K562 (cell line): ENCODE measurements around the gene MAN2B1. TPM values are rescaled to one million over a fixed set of nuclear protein-coding genes. Genes with fewer than 3 reads are reported as not detected.

Source experiments
- ATAC-seq: fragments of 200-7000 bp; cut with Tn5 transposase; 3 replicates; pipeline ENCODE4 v1.9.1; 2020; ENCODE audit warnings: moderate library complexity
- BruUV-seq: library from RNA; stranded (reverse); fragments of 400-500 nt; replicated peaks from 2 replicates; lab custom pipeline; 2021; lab: Mats Ljungman, UMichigan
- CTCF ChIA-PET: fragments of 300-600 bp; formaldehyde crosslinking; extraction: SDS; loops from one replicate; lab custom pipeline; 2021; ENCODE audit warnings: low intra/inter-chr PET ratio; lab: Yijun Ruan, JAX
- POLR2A ChIA-PET: fragments of 300-600, 350-650 bp; sonication (Branson Sonifier 250); formaldehyde crosslinking; extraction: SDS; loops from one replicate; lab custom pipeline; 2021; ENCODE audit warnings: antibody characterized with exemption, inconsistent platforms; lab: Yijun Ruan, JAX
- DNase-seq, 4 experiments: peaks; one replicate each; pipeline versions ENCODE4 v3.0.0 to v3.0.0-alpha.2; 2011 to 2018; ENCODE audit warnings: low spot score in 3 of 4, mixed read lengths in 3 of 4; ENCODE audit errors: extremely low read depth in 1 of 4
- FAIRE-seq: peaks from 2 replicates; lab custom pipeline; 2011; peaks lifted over from hg19 to GRCh38; lab: Jason Lieb, UNC
- H2AFZ ChIP-seq: 2 replicates; pipeline ENCODE4 v1.6.0; 2011; ENCODE audit warnings: low read depth, low read length, control low read depth, inconsistent platforms
- H3K27ac ChIP-seq: fragments of 200-600 bp; 3 replicates; pipeline ENCODE4 v1.8.0; 2011; ENCODE audit warnings: low read depth, mild to moderate bottlenecking, control low read depth, inconsistent platforms, low read length, moderate library complexity, mixed read lengths; ENCODE audit errors: extremely low read depth
- H3K27me3 ChIP-seq, 2 experiments: fragments of 300-600 bp in 1 of 2; 2 replicates in 1 of 2; 3 replicates in 1 of 2; pipeline versions ENCODE4 v1.6.0 to v1.8.0; 2011; ENCODE audit warnings: inconsistent platforms in 2 of 2, low read length in 2 of 2, mild to moderate bottlenecking in 1 of 2, mixed read lengths in 1 of 2, moderate library complexity in 1 of 2; ENCODE audit not compliant: control insufficient read depth in 2 of 2, insufficient read depth in 2 of 2
- H3K36me3 ChIP-seq: fragments of 300-600 bp; 3 replicates; pipeline ENCODE4 v1.8.0; 2011; ENCODE audit warnings: mild to moderate bottlenecking, low read length, inconsistent platforms; ENCODE audit not compliant: control insufficient read depth, insufficient read depth
- H3K4me1 ChIP-seq, 2 experiments: fragments of 200-600 bp in 1 of 2; replicated peaks in 1 of 2; 2 replicates in 1 of 2; 3 replicates in 1 of 2; pipeline versions ENCODE4 v1.5.1 to v1.8.0; 2011; ENCODE audit warnings: inconsistent platforms in 2 of 2, low read length in 2 of 2, mild to moderate bottlenecking in 1 of 2, mixed read lengths in 1 of 2, moderate library complexity in 1 of 2; ENCODE audit not compliant: control insufficient read depth in 2 of 2, insufficient read depth in 2 of 2
- H3K4me2 ChIP-seq: 2 replicates; pipeline ENCODE4 v1.6.1; 2011; ENCODE audit warnings: low read length, control low read depth, inconsistent platforms, mixed read lengths; ENCODE audit not compliant: insufficient read depth
- H3K4me3 ChIP-seq: fragments of 200-600 bp; sonication (generic), shearing (Covaris generic); 2 replicates; pipeline ENCODE4 v1.5.1; 2016; ENCODE audit warnings: control low read depth, inconsistent platforms
- H3K79me2 ChIP-seq: fragments of 200-600 bp; 3 replicates; pipeline ENCODE4 v1.8.0; 2011; ENCODE audit warnings: low read length, inconsistent platforms; ENCODE audit not compliant: control insufficient read depth, insufficient read depth
- H3K9ac ChIP-seq, 2 experiments: 2 replicates each; pipeline versions ENCODE4 v1.6.0 to v1.6.1; 2011; ENCODE audit warnings: low read depth in 2 of 2, low read length in 2 of 2, control low read depth in 1 of 2, inconsistent platforms in 1 of 2, mild to moderate bottlenecking in 1 of 2, mixed read lengths in 1 of 2; ENCODE audit not compliant: insufficient read depth in 1 of 2
- H3K9me1 ChIP-seq: one replicate; pipeline ENCODE4 v1.6.0; 2011; ENCODE audit warnings: inconsistent platforms, mild to moderate bottlenecking, low read length, moderate library complexity; ENCODE audit not compliant: control insufficient read depth, insufficient read depth
- H3K9me3 ChIP-seq: replicated peaks from 2 replicates; pipeline ENCODE4 v1.5.1; 2011; ENCODE audit warnings: low read depth, low read length, inconsistent platforms; ENCODE audit not compliant: control insufficient read depth, insufficient read depth
- H4K20me1 ChIP-seq: replicated peaks from 2 replicates; pipeline ENCODE4 v1.6.1; 2011; ENCODE audit warnings: low read length, inconsistent platforms, mixed read lengths; ENCODE audit not compliant: control insufficient read depth, insufficient read depth
- ARID1B ChIP-seq: fragments of 450-650 bp; IDR thresholded peaks from 2 replicates; pipeline ENCODE4 v1.6.1; 2016; ENCODE audit warnings: antibody characterized with exemption, mild to moderate bottlenecking, inconsistent platforms
- GTF2F1 ChIP-seq: IDR thresholded peaks from 2 replicates; pipeline ENCODE4 v1.6.1; 2011; ENCODE audit warnings: low read depth, low read length, improper control_type of control experiment
- HMG20B ChIP-seq: fragments of 250-450 bp; sonication (Bioruptor Pico); IDR thresholded peaks from 2 replicates; pipeline ENCODE4 v1.5.0; 2021; ENCODE audit warnings: mild to moderate bottlenecking
- MAZ ChIP-seq, 2 experiments: fragments of 450-650 bp in 1 of 2; sonication (generic) in 1 of 2; formaldehyde crosslinking; IDR thresholded peaks in 1 of 2; conservative IDR thresholded peaks in 1 of 2; 2 replicates each; pipeline versions ENCODE4 v1.4.0 to v1.5.0; 2020; ENCODE audit warnings: mild to moderate bottlenecking in 1 of 2, missing genetic modification reagents in 1 of 2
- MCM2 ChIP-seq: fragments of 450-650 bp; IDR thresholded peaks from 2 replicates; pipeline ENCODE4 v1.6.1; 2017; ENCODE audit warnings: low read depth, mild to moderate bottlenecking
- NR4A1 ChIP-seq, 2 experiments: fragments of 250-450 bp in 1 of 2; fragments of 450-650 bp in 1 of 2; sonication (Bioruptor Pico) in 1 of 2; IDR thresholded peaks; 2 replicates each; pipeline versions ENCODE4 v1.4.0 to v1.6.1; 2016 to 2020; ENCODE audit warnings: mild to moderate bottlenecking in 2 of 2, missing compliant biosample characterization in 1 of 2, missing genetic modification characterization in 1 of 2, moderate library complexity in 1 of 2
- OTX1 ChIP-seq: fragments of 450-650 bp; formaldehyde crosslinking; IDR thresholded peaks from 2 replicates; pipeline ENCODE4 v1.4.0; 2022; ENCODE audit warnings: mild to moderate bottlenecking
- POLR2AphosphoS5 ChIP-seq: IDR thresholded peaks from 2 replicates; pipeline ENCODE4 v1.6.1; 2011; ENCODE audit warnings: mild to moderate bottlenecking, low read depth, low read length, moderate library complexity; ENCODE audit not compliant: control insufficient read depth, insufficient read depth
- SPI1 ChIP-seq: IDR thresholded peaks from 2 replicates; pipeline ENCODE4 v1.6.1; 2011; ENCODE audit warnings: low read depth, low read length, control low read depth, borderline replicate concordance
- STAT5B ChIP-seq: fragments of 250-450 bp; sonication (Bioruptor Pico); IDR thresholded peaks from 2 replicates; pipeline ENCODE4 v1.8.0; 2021; ENCODE audit warnings: mild to moderate bottlenecking, inconsistent platforms
- TGIF2 ChIP-seq: sonication (generic); formaldehyde crosslinking; IDR thresholded peaks from 2 replicates; pipeline ENCODE4 v1.8.1; 2022; ENCODE audit warnings: mild to moderate bottlenecking, missing genetic modification reagents, moderate library complexity
- ZNF134 ChIP-seq: fragments of 250-450 bp; sonication (Bioruptor Pico); conservative IDR thresholded peaks from 2 replicates; pipeline ENCODE4 v1.4.0; 2020
- ZNF707 ChIP-seq: fragments of 250-450 bp; sonication (Bioruptor Pico); conservative IDR thresholded peaks from 2 replicates; pipeline ENCODE4 v1.8.0; 2022; ENCODE audit warnings: inconsistent platforms, mild to moderate bottlenecking, moderate library complexity
- ZNF79 ChIP-seq: fragments of 250-450 bp; sonication (Bioruptor Pico); IDR thresholded peaks from 2 replicates; pipeline ENCODE4 v1.4.0; 2020; ENCODE audit warnings: low read depth, mild to moderate bottlenecking, moderate library complexity
- WGBS: fragments of 100-300 bp; shearing (Covaris generic); methylation state at CpG from one replicate; pipeline ENCODE4 v1.1.6; 2016; ENCODE audit warnings: low coverage, mixed read lengths; ENCODE audit not compliant: insufficient coverage; ENCODE audit errors: missing lambda C conversion rate; 5-methylcytosine and 5-hydroxymethylcytosine counted together
- in situ Hi-C: fragments of 300-500 bp; cut with MboI; formaldehyde crosslinking; loops from 4 replicates; pipeline ENCODE4 v1.15.0; 2018; ENCODE audit warnings: inconsistent platforms, mixed read lengths
- intact Hi-C: fragments of 100-400 bp; cut with micrococcal nuclease; formaldehyde crosslinking; loops from 2 replicates; pipeline ENCODE4 v1.14.2; 2022
- polyA plus RNA-seq, 8 experiments: library from polyadenylated mRNA; depleted of rRNA in 4 of 8; stranded (reverse) in 5 of 8; unstranded in 3 of 8; fragments of >200 nt; fragmentation: Nextera tagmentation in 2 of 8; fragmentation: Illumina TruSeq in 1 of 8; extraction: Ambion mirVana in 2 of 8; extraction: Trizol in 1 of 8; gene quantifications; 2 replicates each; pipeline versions ENCODE4 v1.2.1 to v1.2.3, GENCODE V29; 2011 to 2014; ENCODE audit warnings: inconsistent platforms in 1 of 8, missing spikeins in 1 of 8
- total RNA-seq, 7 experiments: library from RNA; depleted of rRNA in 6 of 7; stranded (reverse); fragments of >200 nt in 6 of 7; fragmentation: Illumina TruSeq in 2 of 7; extraction: Trizol in 2 of 7; gene quantifications; 2 replicates each; pipeline versions ENCODE4 v1.2.1 to v1.2.3, GENCODE V29; 2011 to 2021; ENCODE audit warnings: low replicate concordance in 1 of 7
- TF ChIP-seq, protein P1 (sequence below): sonication (generic); formaldehyde crosslinking; IDR thresholded peaks from 2 replicates; pipeline ENCODE4 v1.8.0; 2022; ENCODE audit warnings: mild to moderate bottlenecking, missing genetic modification reagents, borderline replicate concordance
- TF ChIP-seq, protein P2 (sequence below): IDR thresholded peaks from 3 replicates; pipeline ENCODE4 v1.6.1; 2011; ENCODE audit warnings: borderline replicate concordance, mild to moderate bottlenecking, moderate library complexity; ENCODE audit not compliant: insufficient read length; ENCODE audit errors: extremely low read depth

MAN2B1 gene
- total and polyA plus RNA-seq, 9 of the 15 experiments (the other 6 are each of a cell fraction or from before 2014, with no cell fraction given) = 0.59 to 33.8 (median 11.4) TPM

DNA sequence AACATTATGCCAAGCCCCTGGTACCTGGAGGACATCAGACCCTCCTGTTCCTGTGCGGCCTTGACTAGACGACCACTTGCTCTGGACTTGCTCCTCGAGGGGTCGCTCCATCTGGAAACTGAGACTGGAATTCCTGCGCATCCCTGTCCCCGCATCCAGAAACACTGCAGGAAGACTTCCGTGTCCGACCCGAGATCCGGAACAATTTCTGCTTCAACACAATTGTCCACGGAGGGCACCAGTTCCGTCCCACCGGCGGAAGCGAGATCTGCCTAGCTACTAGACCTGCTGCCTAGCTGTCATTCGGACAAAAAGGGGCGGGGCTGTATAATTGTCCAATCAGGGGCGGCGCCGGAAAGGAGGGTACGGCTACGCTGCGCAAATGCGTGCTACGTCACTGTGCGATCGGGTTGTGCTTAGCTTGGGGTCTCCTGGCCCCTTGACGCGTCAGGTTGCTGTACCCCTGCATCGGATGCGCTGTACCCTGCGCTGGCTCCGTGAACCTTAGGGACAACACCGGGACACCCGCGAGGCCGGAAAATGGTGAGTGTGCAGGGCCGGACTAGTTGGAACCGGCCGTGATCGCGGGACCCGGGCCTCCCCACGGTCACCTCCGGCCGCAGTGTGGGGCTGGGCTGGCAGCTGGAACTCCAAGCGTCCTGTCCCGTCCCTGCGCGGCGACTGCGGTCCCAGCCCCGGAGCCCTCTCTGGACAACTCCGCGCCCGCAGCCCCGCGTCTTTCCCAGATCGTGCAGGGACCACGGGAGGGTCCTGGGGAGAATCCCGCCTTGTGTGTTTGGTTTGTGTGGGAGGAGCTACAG, 55.8 kb downstream of the MAN2B1 start, which contains the start of the genes ZNF490 and ZNF791:
ZNF490 (minus strand) TSS at position 274 of the 821 bp plus-strand sequence; CDS start at position 141, 133 bp downstream.
ZNF791 (plus strand) TSS at position 381 of the 821 bp plus-strand sequence; CDS start at position 541, 160 bp downstream.
- BruUV-seq = TSS peak; percentile 81
- peak; percentile 99 for ATAC-seq
- in situ Hi-C loops = no loop called here
- no peak for TF ChIP-seq TGIF2 (CRISPR knock-in tag)
- no peak for TF ChIP-seq OTX1
- TF ChIP-seq, protein P1, sequence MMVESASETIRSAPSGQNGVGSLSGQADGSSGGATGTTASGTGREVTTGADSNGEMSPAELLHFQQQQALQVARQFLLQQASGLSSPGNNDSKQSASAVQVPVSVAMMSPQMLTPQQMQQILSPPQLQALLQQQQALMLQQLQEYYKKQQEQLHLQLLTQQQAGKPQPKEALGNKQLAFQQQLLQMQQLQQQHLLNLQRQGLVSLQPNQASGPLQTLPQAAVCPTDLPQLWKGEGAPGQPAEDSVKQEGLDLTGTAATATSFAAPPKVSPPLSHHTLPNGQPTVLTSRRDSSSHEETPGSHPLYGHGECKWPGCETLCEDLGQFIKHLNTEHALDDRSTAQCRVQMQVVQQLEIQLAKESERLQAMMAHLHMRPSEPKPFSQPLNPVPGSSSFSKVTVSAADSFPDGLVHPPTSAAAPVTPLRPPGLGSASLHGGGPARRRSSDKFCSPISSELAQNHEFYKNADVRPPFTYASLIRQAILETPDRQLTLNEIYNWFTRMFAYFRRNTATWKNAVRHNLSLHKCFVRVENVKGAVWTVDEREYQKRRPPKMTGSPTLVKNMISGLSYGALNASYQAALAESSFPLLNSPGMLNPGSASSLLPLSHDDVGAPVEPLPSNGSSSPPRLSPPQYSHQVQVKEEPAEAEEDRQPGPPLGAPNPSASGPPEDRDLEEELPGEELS (CRISPR knock-in tag) = no peak; the same call in 1 of the 2 replicates
- peak; percentile 60; the same call in 1 of the 2 replicates for TF ChIP-seq SPI1
- TF ChIP-seq HMG20B (CRISPR knock-in tag) = no peak
- no peak for TF ChIP-seq ZNF79
- TF ChIP-seq MAZ (CRISPR knock-in tag; conservative IDR thresholded peaks at IDR 0.05 in 1 of 2, IDR thresholded peaks at IDR 0.05 in 1 of 2) = peak; percentile 39 to 64; a peak in 3 of 4 replicates
- TF ChIP-seq MCM2 = no peak
- TF ChIP-seq NR4A1 (CRISPR knock-in tag; IDR thresholded peaks at IDR 0.05) = no peak
- no peak; the same call in 1 of the 2 replicates for TF ChIP-seq NR4A1 (tag; IDR thresholded peaks at IDR 0.05)
- no peak for TF ChIP-seq ZNF707 (CRISPR knock-in tag)
- TF ChIP-seq, protein P2, sequence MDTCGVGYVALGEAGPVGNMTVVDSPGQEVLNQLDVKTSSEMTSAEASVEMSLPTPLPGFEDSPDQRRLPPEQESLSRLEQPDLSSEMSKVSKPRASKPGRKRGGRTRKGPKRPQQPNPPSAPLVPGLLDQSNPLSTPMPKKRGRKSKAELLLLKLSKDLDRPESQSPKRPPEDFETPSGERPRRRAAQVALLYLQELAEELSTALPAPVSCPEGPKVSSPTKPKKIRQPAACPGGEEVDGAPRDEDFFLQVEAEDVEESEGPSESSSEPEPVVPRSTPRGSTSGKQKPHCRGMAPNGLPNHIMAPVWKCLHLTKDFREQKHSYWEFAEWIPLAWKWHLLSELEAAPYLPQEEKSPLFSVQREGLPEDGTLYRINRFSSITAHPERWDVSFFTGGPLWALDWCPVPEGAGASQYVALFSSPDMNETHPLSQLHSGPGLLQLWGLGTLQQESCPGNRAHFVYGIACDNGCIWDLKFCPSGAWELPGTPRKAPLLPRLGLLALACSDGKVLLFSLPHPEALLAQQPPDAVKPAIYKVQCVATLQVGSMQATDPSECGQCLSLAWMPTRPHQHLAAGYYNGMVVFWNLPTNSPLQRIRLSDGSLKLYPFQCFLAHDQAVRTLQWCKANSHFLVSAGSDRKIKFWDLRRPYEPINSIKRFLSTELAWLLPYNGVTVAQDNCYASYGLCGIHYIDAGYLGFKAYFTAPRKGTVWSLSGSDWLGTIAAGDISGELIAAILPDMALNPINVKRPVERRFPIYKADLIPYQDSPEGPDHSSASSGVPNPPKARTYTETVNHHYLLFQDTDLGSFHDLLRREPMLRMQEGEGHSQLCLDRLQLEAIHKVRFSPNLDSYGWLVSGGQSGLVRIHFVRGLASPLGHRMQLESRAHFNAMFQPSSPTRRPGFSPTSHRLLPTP = no peak
- 0 out of 2 replicates have a peak, but pooled peaks have one; percentile 36 for TF ChIP-seq GTF2F1
- no peak for TF ChIP-seq STAT5B (CRISPR knock-in tag)
- no peak for TF ChIP-seq ARID1B
- TF ChIP-seq POLR2AphosphoS5 = peak; percentile 72
- no peak for TF ChIP-seq ZNF134

More for the DNA sequence above, 55.8 kb downstream of the MAN2B1 start, which contains the start of the genes ZNF490 and ZNF791:
- Histone ChIP-seq H3K27me3 (no peaks in the 10 kb centered on the region), H4K20me1 (no peaks in the 10 kb centered on the region), H2AFZ (peak within 1 kb of the TSS; percentile 100), H3K4me3 (peak within 1 kb of the TSS; percentile 81), H3K4me1 (peaks cover 0 to 7% of the 10 kb centered on the region in 2 experiments; a peak in 3 of 5 replicates), H3K9ac (peak within 1 kb of the TSS; percentile 82 to 96), H3K9me3 (no peaks in the 10 kb centered on the region), H3K27ac (peak within 1 kb of the TSS; percentile 84), H3K9me1 (no peaks in the 10 kb centered on the region), H3K4me2 (peak within 1 kb of the TSS; percentile 100), H3K79me2 (peaks cover 52% of the 10 kb centered on the region), H3K36me3 (peaks cover 29% of the 10 kb centered on the region; the same call in 2 of the 3 replicates)
- CTCF ChIA-PET = interaction anchor here (0.6 kb wide), 1 partner anchor 163 kb away, joined by 5 read pairs; no protein-coding TSS in a partner anchor
- FAIRE-seq = peak; percentile 100
- POLR2A ChIA-PET = interaction anchor here (0.6 to 1.5 kb wide), 24 partner anchors 8 to 366 kb away, joined by 3 to 7 read pairs (median 4); partner anchors contain the start of gene ZNF443
- intact Hi-C loops = no loop called here
- WGBS = under 1% methylated on average over 53 of the region's 61 CpGs
- peak; percentile 97 to 98 (median 98) for DNase-seq
